GM12865 (cell line): Measurements from ENCODE around the gene SULT1E1.
A peak's percentile ranks its signal among the peaks of the same experiment; 100 is the strongest.

Experiments used
- DNase-seq: peaks from one replicate; pipeline ENCODE4 v3.0.0; 2010; ENCODE audit warnings: low read depth
- H3K4me3 ChIP-seq: 2 replicates; pipeline ENCODE4 v1.5.1; 2011; ENCODE audit warnings: mild to moderate bottlenecking, low read depth, low read length, control low read depth
- TF ChIP-seq, protein P1 (sequence below): IDR thresholded peaks from 2 replicates; pipeline ENCODE4 v1.5.1; 2011; ENCODE audit warnings: low read length, control low read depth, low read depth, inconsistent platforms; ENCODE audit not compliant: insufficient read depth; ENCODE audit errors: missing control alignments

SULT1E1 gene

DNA sequence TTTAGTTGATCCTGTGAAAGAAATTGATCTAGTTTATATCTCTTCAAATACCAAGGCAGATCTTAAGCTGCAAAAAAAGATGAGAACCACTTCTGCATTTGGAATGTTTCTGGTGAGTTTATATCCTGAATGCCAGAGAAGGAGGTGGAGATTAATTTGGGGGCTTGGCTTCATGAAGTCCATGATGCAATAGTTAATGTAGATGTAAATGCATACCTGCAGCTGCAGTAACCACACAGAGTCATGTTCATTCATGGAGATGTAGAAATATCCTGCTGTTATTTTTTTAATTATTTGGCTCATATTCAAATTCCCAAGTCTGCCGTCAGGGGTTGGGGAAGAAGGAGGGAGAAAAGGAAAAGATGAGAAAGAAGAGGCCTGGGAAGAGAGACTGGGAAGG lies at the start of gene SULT1E1:
SULT1E1 (minus strand) TSS at position 94 of the 400 bp plus-strand sequence. CDS start 2,501 bp downstream, outside the sequence.
- no peak for DNase-seq
- H3K4me3 ChIP-seq = no peak within 1 kb of the TSS
- TF ChIP-seq, protein P1, sequence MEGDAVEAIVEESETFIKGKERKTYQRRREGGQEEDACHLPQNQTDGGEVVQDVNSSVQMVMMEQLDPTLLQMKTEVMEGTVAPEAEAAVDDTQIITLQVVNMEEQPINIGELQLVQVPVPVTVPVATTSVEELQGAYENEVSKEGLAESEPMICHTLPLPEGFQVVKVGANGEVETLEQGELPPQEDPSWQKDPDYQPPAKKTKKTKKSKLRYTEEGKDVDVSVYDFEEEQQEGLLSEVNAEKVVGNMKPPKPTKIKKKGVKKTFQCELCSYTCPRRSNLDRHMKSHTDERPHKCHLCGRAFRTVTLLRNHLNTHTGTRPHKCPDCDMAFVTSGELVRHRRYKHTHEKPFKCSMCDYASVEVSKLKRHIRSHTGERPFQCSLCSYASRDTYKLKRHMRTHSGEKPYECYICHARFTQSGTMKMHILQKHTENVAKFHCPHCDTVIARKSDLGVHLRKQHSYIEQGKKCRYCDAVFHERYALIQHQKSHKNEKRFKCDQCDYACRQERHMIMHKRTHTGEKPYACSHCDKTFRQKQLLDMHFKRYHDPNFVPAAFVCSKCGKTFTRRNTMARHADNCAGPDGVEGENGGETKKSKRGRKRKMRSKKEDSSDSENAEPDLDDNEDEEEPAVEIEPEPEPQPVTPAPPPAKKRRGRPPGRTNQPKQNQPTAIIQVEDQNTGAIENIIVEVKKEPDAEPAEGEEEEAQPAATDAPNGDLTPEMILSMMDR = no peak

DNA sequence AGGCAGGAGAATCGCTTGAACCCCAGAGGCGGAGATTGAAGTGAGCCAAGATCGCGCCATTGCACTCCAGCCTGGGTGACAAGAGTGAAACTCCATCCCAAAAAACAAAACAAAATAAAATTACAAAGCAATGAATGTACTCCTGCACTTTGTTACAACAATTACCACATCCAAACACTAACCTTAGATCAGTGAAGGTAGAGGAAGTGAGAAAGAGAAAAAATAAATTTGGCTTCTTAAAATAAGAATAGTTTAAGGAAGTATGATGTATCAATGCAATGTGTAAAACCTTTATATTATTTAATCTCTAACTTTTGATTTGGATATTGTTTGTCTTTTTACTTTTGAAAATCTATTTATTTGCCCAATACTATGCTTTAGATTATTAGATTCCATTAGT lies 49.2 kb upstream of the SULT1E1 start:
- no peak for DNase-seq
- no peak overlapping the region for H3K4me3 ChIP-seq
- TF ChIP-seq, protein P1 = no peak

GRCh38 chr4:69907151-69907550 lies 47.2 kb upstream of the SULT1E1 start:
- TF ChIP-seq, protein P1 = no peak
- no peak overlapping the region for H3K4me3 ChIP-seq
- DNase-seq = no peak

GRCh38 chr4:69896530-69897116 lies 36.7 kb upstream of the SULT1E1 start:
- no peak overlapping the region for H3K4me3 ChIP-seq
- no peak for DNase-seq
- TF ChIP-seq, protein P1 = peak; percentile 24

GRCh38 chr4:69894721-69895120 lies 34.8 kb upstream of the SULT1E1 start:
- TF ChIP-seq, protein P1 = no peak
- DNase-seq = no peak
- H3K4me3 ChIP-seq = no peak overlapping the region

- no peak overlapping the region for H3K4me3 ChIP-seq
- no peak for DNase-seq
- TF ChIP-seq, protein P1 = no peak
Observed at GRCh38 chr4:69894186-69894585, 34.2 kb upstream of the SULT1E1 start.

GRCh38 chr4:69888336-69888735 lies 28.4 kb upstream of the SULT1E1 start:
- TF ChIP-seq, protein P1 = no peak
- DNase-seq = no peak
- H3K4me3 ChIP-seq = no peak overlapping the region
